ENCODE measurements around the gene SEMA3F.
"Not testable (repeated sequence)": the region's sequence is repeated elsewhere in the genome, so short reads cannot be mapped to it uniquely, and the experiment has no call there.

The SEMA3F gene

DNA sequence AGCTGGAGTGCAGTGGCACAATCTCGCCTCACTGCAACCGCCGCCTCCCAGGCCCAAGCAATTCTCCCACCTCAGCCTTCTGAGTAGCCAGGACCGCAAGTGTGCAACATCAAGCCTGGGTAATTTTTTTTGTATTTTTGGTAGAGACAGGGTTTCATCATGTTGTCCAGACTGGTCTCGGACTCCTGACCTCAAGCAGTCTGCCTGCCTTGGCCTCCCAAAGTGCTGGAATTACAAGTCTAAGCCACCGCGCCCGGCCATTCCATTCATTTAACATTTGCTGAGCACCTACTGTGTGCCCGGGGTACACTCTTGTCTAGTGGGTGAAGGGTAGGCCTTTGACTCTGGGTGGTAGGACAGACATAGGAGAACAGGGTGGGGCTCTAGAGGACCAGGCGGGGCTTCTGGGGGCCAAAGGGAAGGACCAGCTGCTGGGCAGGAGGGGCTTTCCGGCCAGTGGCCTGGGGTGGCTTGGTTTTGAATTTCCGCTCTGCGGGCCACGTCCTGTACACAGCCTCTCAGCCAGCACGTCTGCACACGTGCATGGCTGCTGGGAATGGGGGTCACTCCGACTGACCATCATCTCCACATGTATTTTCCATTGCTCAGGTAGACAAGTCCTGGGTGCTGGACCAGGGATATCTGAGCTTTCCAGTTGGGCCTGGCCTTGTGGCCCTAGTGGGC, 52.4 kb downstream of the SEMA3F start:
- TF ChIP-seq, protein P1, sequence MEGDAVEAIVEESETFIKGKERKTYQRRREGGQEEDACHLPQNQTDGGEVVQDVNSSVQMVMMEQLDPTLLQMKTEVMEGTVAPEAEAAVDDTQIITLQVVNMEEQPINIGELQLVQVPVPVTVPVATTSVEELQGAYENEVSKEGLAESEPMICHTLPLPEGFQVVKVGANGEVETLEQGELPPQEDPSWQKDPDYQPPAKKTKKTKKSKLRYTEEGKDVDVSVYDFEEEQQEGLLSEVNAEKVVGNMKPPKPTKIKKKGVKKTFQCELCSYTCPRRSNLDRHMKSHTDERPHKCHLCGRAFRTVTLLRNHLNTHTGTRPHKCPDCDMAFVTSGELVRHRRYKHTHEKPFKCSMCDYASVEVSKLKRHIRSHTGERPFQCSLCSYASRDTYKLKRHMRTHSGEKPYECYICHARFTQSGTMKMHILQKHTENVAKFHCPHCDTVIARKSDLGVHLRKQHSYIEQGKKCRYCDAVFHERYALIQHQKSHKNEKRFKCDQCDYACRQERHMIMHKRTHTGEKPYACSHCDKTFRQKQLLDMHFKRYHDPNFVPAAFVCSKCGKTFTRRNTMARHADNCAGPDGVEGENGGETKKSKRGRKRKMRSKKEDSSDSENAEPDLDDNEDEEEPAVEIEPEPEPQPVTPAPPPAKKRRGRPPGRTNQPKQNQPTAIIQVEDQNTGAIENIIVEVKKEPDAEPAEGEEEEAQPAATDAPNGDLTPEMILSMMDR (IDR thresholded peaks at IDR 0.05; ENCODE audit: low read depth, low read length), result no peak
- no peak for DNase-seq (ENCODE audit: low read depth, low spot score)
- no peak overlapping the region for H3K4me3 ChIP-seq (ENCODE audit: low read depth, low read length)
- in situ Hi-C loops (cut with HindIII; ENCODE audit: low sequenced_read_pairs), result no loop called here

DNA sequence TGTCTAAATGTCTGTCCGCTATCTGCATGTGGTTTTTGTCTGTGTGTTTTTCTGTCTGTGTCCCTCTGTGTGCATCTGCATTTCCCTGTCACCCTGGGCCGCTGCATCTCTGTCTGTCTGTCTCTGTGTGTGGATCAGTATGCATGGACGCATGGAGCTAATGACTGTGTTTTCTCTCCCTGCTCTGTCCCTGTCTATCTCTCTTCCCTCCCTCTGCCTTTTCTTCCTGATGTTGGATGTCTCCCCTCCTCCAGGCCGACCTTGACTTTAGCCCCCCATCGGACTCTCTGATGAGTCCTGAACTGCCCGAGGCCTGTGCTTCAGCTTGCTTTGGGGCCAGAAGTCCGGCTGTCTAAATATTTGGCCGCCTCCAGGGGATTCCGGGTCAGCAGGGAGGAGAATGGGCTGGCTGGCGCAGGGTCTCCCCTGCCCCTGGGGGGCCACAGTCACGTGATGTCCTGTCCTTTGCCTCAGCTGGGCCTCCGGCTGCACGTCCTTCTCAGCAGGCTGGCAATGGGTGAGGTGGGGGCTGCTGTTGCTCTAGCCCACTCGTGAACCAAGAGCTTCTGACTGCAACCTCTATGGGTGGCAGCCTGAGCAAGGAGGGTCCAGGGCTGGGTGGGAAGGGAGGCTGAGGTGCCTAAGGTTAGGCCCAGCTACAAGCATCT, 53.7 kb downstream of the SEMA3F start:
- DNase-seq (ENCODE audit: low read depth, low spot score), result no peak
- TF ChIP-seq, protein P1 (IDR thresholded peaks at IDR 0.05; ENCODE audit: low read depth, low read length), result no peak
- in situ Hi-C loops (cut with HindIII; ENCODE audit: low sequenced_read_pairs), result no loop called here
- H3K4me3 ChIP-seq (ENCODE audit: low read depth, low read length), result no peak overlapping the region

DNA sequence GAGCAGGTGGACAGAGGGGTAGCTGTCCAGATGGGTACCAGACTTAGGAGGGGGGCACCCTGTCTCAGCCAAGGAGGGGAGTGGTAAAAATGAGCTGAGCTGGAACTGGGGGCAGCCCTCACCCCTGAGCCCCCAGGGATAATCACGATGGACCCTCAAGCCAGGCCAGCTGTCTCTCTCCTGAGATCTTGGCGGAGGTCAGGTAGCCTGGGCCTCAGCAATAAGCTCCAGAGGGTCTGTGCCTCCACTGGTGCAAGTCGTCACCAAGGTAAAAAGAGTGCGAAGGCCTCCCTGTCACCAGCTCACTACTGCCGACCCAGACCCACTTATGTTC, 55.0 kb downstream of the SEMA3F start:
- no peak overlapping the region for H3K4me3 ChIP-seq (ENCODE audit: low read depth, low read length)
- in situ Hi-C loops (cut with HindIII; ENCODE audit: low sequenced_read_pairs), result no loop called here
- no peak for DNase-seq (ENCODE audit: low read depth, low spot score)
- TF ChIP-seq, protein P1 (IDR thresholded peaks at IDR 0.05; ENCODE audit: low read depth, low read length), result no peak

DNA sequence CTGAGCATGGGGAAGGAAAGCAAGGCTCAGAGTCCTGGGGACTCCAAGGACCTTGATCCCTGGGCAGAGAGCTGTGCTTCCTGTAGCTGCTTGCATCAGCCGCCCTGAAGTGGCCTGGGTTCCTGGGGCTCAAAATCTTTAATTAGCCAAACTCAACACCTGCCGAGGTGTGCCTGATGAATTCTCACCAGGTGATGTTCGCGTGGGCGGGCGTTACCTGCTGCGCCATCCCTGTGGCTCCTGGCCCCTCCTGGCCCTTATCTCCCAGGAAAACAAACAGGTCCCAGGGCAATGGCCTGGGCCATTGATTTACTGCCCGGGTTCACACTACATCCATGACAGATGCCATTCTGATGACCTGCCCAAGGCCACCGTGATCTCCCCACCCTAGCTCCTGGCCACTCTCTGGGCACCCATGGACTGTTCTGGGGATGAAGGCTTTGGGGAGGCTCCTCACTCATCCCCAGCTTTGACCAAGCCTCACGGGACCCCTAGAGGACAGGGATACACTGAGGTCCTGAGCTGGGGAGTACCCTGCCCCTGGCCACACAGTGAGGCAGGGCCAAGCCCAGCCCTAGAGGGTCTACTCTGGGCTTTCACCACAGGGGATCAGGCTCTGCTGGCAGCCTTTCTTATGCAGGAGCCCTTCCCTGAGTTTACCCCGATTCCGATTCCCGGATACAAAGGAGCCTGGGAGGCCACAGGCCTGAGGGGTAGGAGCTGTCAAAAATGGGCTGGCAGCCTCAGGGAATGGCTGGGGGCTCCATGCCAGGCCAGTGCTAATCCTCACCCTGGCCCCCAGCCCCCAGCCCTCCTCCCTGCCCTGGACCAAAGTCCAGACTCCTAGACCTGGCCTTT, 55.6 kb downstream of the SEMA3F start:
- DNase-seq (ENCODE audit: low read depth, low spot score), result no peak
- TF ChIP-seq, protein P1 (IDR thresholded peaks at IDR 0.05; ENCODE audit: low read depth, low read length), result no peak
- in situ Hi-C loops (cut with HindIII; ENCODE audit: low sequenced_read_pairs), result no loop called here
- no peak overlapping the region for H3K4me3 ChIP-seq (ENCODE audit: low read depth, low read length)

DNA sequence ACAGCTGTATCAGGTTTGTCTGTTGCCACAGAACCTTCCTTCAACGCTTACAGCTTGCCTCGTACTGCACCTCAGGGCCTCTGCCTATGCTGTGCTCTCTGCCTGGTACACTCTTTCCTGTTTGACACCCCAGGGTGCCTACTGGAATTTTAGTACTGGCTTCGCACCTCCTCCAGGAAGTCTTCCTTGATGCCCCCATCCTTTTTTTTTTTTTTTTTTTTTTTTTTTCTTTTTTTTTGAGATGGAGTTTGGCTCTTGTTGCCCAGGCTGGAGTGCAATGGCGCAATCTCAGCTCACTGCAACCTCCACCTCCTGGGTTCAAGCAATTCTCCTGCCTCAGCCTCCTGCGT, 56.2 kb downstream of the SEMA3F start:
- H3K4me3 ChIP-seq (ENCODE audit: low read depth, low read length); DNase-seq (ENCODE audit: low read depth, low spot score); in situ Hi-C loops (cut with HindIII; ENCODE audit: low sequenced_read_pairs): not testable (repeated sequence)

DNA sequence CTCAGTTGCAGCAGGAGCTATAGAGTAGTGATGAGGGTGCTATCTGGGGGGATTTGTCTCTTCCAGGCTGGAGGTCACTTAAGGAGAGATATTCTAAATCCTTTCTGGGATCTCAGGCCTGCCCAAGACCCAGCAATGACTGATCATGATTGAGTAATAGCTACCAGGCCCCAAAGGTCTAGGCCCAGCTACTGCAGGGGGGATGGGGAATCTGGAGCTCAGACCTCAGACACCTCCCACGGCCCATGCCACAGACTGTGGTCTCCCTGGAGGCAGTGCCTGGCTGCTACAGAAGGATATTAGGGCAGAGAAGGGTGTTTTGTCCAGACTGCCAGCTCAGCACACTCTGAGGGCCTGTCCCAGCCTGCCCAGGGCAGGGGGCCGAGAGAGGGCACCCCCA, 56.8 kb downstream of the SEMA3F start:
- DNase-seq (ENCODE audit: low read depth, low spot score), result no peak

More for the DNA sequence above, 56.8 kb downstream of the SEMA3F start:
- TF ChIP-seq, protein P1 (IDR thresholded peaks at IDR 0.05; ENCODE audit: low read depth, low read length), result no peak
- H3K4me3 ChIP-seq (ENCODE audit: low read depth, low read length), result no peak overlapping the region
- in situ Hi-C loops (cut with HindIII; ENCODE audit: low sequenced_read_pairs), result no loop called here

Data from astrocyte of the spinal cord (primary cell).